Left ventricle myocardium superior (tissue), 1 donor: ENCODE data around the gene COG8. TPM values are rescaled to one million over a fixed set of nuclear protein-coding genes. Genes with fewer than 3 reads are reported as not detected.

Experiments used
- ATAC-seq: fragments of 200-7000 bp; cut with Tn5 transposase; one replicate; pipeline ENCODE4 v1.9.1; 2020; ENCODE audit warnings: mild to moderate bottlenecking, moderate library complexity
- DNase-seq: peaks from one replicate; pipeline ENCODE4 v3.0.0-alpha.2; 2020
- intact Hi-C: fragments of 100-400 bp; cut with micrococcal nuclease; formaldehyde crosslinking; loops from one replicate; pipeline ENCODE4 v1.11.0; 2022
- total RNA-seq: library from RNA; stranded (reverse); fragmentation: NEBNext Ultra II Directional; extraction: Animal tissue kit (Norgen Biotek cat#: 25700); gene quantifications from one replicate; pipeline ENCODE4 v1.2.1, GENCODE V29; 2021
- donor health status: DM: no; HTN: yes; CAD: no; lungs with severe emphysema.

COG8 gene
- total RNA-seq, 1 donor from 2014 or later, result 25.9 TPM

GRCh38 chr16:69322343-69322742 is 17.0 kb downstream of the COG8 start:
- intact Hi-C loops, result no loop called here

GRCh38 chr16:69321080-69321479 is 18.3 kb downstream of the COG8 start:
- ATAC-seq (no peak), DNase-seq (no peak)
- intact Hi-C loops, result no loop called here

More at GRCh38 chr16:69322343-69322742, 17.0 kb downstream of the COG8 start:
- DNase-seq (no peak), ATAC-seq (no peak)

- no peak for DNase-seq
- intact Hi-C loops, result no loop called here
- no peak for ATAC-seq
Observed at GRCh38 chr16:69320740-69321073, 18.7 kb downstream of the COG8 start.

GRCh38 chr16:69319826-69320739 is 19.3 kb downstream of the COG8 start:
- intact Hi-C loops, result no loop called here
- ATAC-seq (no peak), DNase-seq (no peak)

- ATAC-seq (no peak), DNase-seq (no peak)
- intact Hi-C loops, result no loop called here
Observed at GRCh38 chr16:69319381-69319780, 20.0 kb downstream of the COG8 start.

- ATAC-seq, result no peak
- no peak for DNase-seq
- intact Hi-C loops, result no loop called here
Observed at GRCh38 chr16:69318911-69319289, 20.5 kb downstream of the COG8 start.

GRCh38 chr16:69318177-69318910 is 21.0 kb downstream of the COG8 start:
- ATAC-seq (no peak), DNase-seq (no peak)
- intact Hi-C loops, result no loop called here

- DNase-seq (no peak), ATAC-seq (no peak)
- intact Hi-C loops, result no loop called here
Observed at GRCh38 chr16:69316595-69317034, 22.7 kb downstream of the COG8 start.

- no peak for DNase-seq
- no peak for ATAC-seq
Observed at GRCh38 chr16:69315486-69316311, 23.7 kb downstream of the COG8 start.

GRCh38 chr16:69314534-69314933 is 24.8 kb downstream of the COG8 start:
- no peak for DNase-seq
- intact Hi-C loops, result no loop called here

More at GRCh38 chr16:69315486-69316311, 23.7 kb downstream of the COG8 start:
- intact Hi-C loops, result no loop called here

GRCh38 chr16:69313469-69313868 is 25.9 kb downstream of the COG8 start:
- DNase-seq (no peak), ATAC-seq (no peak)
- intact Hi-C loops, result no loop called here

More at GRCh38 chr16:69314534-69314933, 24.8 kb downstream of the COG8 start:
- no peak for ATAC-seq

- ATAC-seq (peak; percentile 46), DNase-seq (no peak)
- intact Hi-C loops, result no loop called here
Observed at GRCh38 chr16:69311533-69312387, 27.6 kb downstream of the COG8 start.

- intact Hi-C loops, result no loop called here
- ATAC-seq (peak; percentile 94), DNase-seq (peak; percentile 97)
Observed at GRCh38 chr16:69310653-69311532, 28.5 kb downstream of the COG8 start, which contains the start of gene VPS4A. VPS4A (plus strand) TSS chr16:69311350; CDS start chr16:69311512, 162 bp downstream.

- intact Hi-C loops, result no loop called here
- no peak for ATAC-seq
- no peak for DNase-seq
Observed at GRCh38 chr16:69309316-69309715, 30.0 kb downstream of the COG8 start.

- intact Hi-C loops, result no loop called here
- no peak for ATAC-seq
- DNase-seq, result no peak
Observed at GRCh38 chr16:69307856-69308255, 31.5 kb downstream of the COG8 start.

- ATAC-seq (no peak), DNase-seq (no peak)
- intact Hi-C loops, result no loop called here
Observed at GRCh38 chr16:69307091-69307490, 32.3 kb downstream of the COG8 start.

- intact Hi-C loops, result no loop called here
- DNase-seq (no peak), ATAC-seq (no peak)
Observed at GRCh38 chr16:69306031-69306430, 33.3 kb downstream of the COG8 start.

- ATAC-seq (no peak), DNase-seq (no peak)
- intact Hi-C loops, result no loop called here
Observed at GRCh38 chr16:69302301-69302700, 37.1 kb downstream of the COG8 start.
